Smooth muscle cell (in vitro differentiated cells): ENCODE data around the gene IMPA2. TPM values are rescaled to one million over a fixed set of nuclear protein-coding genes. Genes with fewer than 3 reads are reported as not detected.

Source experiments
- DNase-seq: peaks from one replicate; lab custom pipeline; 2025; ENCODE audit not compliant: unreplicated experiment; lab: John Stamatoyannopoulos, UW
- H2AFZ ChIP-seq: fragments of 200-600 bp; sonication (generic); 2 replicates; pipeline ENCODE4 v1.6.0; 2016; ENCODE audit warnings: antibody characterized with exemption, low read depth, mild to moderate bottlenecking
- H3F3A ChIP-seq: fragments of 200-600 bp; sonication (generic); 2 replicates; pipeline ENCODE4 v1.6.0; 2017; ENCODE audit warnings: antibody characterized with exemption, low read depth
- H3K27ac ChIP-seq: fragments of 200-600 bp; sonication (generic); 2 replicates; pipeline ENCODE4 v1.5.1; 2016; ENCODE audit warnings: low read depth, mild to moderate bottlenecking
- H3K27me3 ChIP-seq: fragments of 200-600 bp; sonication (generic); 2 replicates; pipeline ENCODE4 v1.6.1; 2016; ENCODE audit warnings: low read depth, mild to moderate bottlenecking
- H3K36me3 ChIP-seq: fragments of 200-600 bp; sonication (generic); 2 replicates; pipeline ENCODE4 v1.5.1; 2016; ENCODE audit warnings: low read depth
- H3K4me1 ChIP-seq: fragments of 200-600 bp; sonication (generic); 2 replicates; pipeline ENCODE4 v1.5.1; 2016; ENCODE audit warnings: low read depth
- H3K4me2 ChIP-seq: fragments of 200-600 bp; sonication (generic); 2 replicates; pipeline ENCODE4 v1.6.0; 2016; ENCODE audit warnings: mild to moderate bottlenecking
- H3K4me3 ChIP-seq: fragments of 200-600 bp; sonication (generic); 2 replicates; pipeline ENCODE4 v1.5.1; 2016; ENCODE audit warnings: mild to moderate bottlenecking
- H3K79me2 ChIP-seq: fragments of 200-600 bp; sonication (generic); 2 replicates; pipeline ENCODE4 v1.6.0; 2016; ENCODE audit warnings: low read depth, mild to moderate bottlenecking
- H3K9ac ChIP-seq: fragments of 200-600 bp; sonication (generic); 2 replicates; pipeline ENCODE4 v1.6.0; 2016; ENCODE audit warnings: low read depth
- H3K9me3 ChIP-seq: fragments of 200-600 bp; sonication (generic); replicated peaks from 2 replicates; pipeline ENCODE4 v1.5.1; 2016; ENCODE audit warnings: low read depth
- H4K20me1 ChIP-seq: fragments of 200-600 bp; sonication (generic); 2 replicates; pipeline ENCODE4 v1.6.0; 2016; ENCODE audit warnings: low read depth
- CTCF ChIP-seq: fragments of 200-600 bp; sonication (generic); IDR thresholded peaks from 2 replicates; pipeline ENCODE4 v1.5.1; 2017; ENCODE audit warnings: borderline replicate concordance, mild to moderate bottlenecking, antibody characterized with exemption; ENCODE audit not compliant: insufficient read depth, poor library complexity, severe bottlenecking
- WGBS: methylation state at CpG from one replicate; pipeline ENCODE4 v1.1.7; 2016; ENCODE audit warnings: low lambda C conversion rate; 5-methylcytosine and 5-hydroxymethylcytosine counted together
- polyA plus RNA-seq: library from polyadenylated mRNA; unstranded; fragments of >200 nt; fragmentation: Nextera tagmentation; extraction: Ambion mirVana; gene quantifications from 2 replicates; pipeline ENCODE4 v1.2.1, GENCODE V29; 2016
- total RNA-seq: library from RNA; depleted of rRNA; stranded (reverse); fragments of >200 nt; gene quantifications from 2 replicates; pipeline ENCODE4 v1.2.3, GENCODE V29; 2014

The IMPA2 gene
- total and polyA plus RNA-seq, 2 experiments from 2014 or later, result 9.9 to 17.8 TPM

DNA sequence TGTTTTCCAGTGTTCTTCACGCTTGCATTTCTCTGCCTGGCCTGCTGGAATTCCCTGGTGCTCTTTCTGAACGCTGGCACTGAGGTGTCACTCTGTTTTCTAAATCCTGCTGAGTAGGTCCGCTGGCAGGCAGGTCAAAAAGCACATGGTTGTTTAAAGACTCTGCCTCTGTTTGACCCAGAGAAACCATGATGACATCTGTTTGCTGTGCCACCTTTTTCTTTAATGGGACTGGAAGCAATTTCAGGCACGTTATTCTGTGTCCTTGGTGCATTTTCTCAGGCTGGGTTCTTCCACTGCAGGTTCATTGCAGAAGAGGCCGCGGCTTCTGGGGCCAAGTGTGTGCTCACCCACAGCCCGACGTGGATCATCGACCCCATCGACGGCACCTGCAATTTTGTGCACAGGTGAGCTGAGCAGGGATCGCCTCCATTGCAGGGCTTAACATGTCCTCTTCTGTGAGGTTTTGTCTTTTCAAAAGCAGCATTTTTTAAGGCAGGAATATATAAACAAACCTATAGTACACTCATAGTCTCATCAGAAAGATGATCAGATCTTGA, 28.4 kb downstream of the IMPA2 start:
- H3K4me1 ChIP-seq, result no peaks in the 10 kb centered on the region
- WGBS, result 97% methylated on average over 12 of the region's 12 CpGs
- TF ChIP-seq CTCF, result no peak
- no peak overlapping the region for H3K9ac ChIP-seq
- H3K4me3 ChIP-seq, result no peak overlapping the region
- DNase-seq, result no peak
- H3K4me2 ChIP-seq, result no peak overlapping the region
- H3K36me3 ChIP-seq, result no peaks in the 10 kb centered on the region
- no peaks in the 10 kb centered on the region for H3K9me3 ChIP-seq
- H4K20me1 ChIP-seq, result no peaks in the 10 kb centered on the region
- H2AFZ ChIP-seq, result no peak overlapping the region
- H3K27me3 ChIP-seq, result no peaks in the 10 kb centered on the region
- no peaks in the 10 kb centered on the region for H3F3A ChIP-seq
- H3K27ac ChIP-seq, result no peak overlapping the region
- no peaks in the 10 kb centered on the region for H3K79me2 ChIP-seq

GRCh38 chr18:12010187-12010802, 29.0 kb downstream of the IMPA2 start:
- H3K9me3 ChIP-seq, result no peaks in the 10 kb centered on the region
- H3K4me3 ChIP-seq, result no peak overlapping the region
- no peak overlapping the region for H3K27ac ChIP-seq
- no peaks in the 10 kb centered on the region for H3K27me3 ChIP-seq
- TF ChIP-seq CTCF, result no peak
- no peaks in the 10 kb centered on the region for H3K4me1 ChIP-seq
- no peak overlapping the region for H3K4me2 ChIP-seq
- 94% methylated on average over 14 of the region's 14 CpGs for WGBS
- no peak overlapping the region for H2AFZ ChIP-seq
- no peak for DNase-seq
- H3K9ac ChIP-seq, result no peak overlapping the region
- H3F3A ChIP-seq, result no peaks in the 10 kb centered on the region
- no peaks in the 10 kb centered on the region for H4K20me1 ChIP-seq
- no peaks in the 10 kb centered on the region for H3K36me3 ChIP-seq
- H3K79me2 ChIP-seq, result no peaks in the 10 kb centered on the region

GRCh38 chr18:12011199-12011956, 30.1 kb downstream of the IMPA2 start:
- no peak for TF ChIP-seq CTCF
- no peak overlapping the region for H3K9ac ChIP-seq
- H4K20me1 ChIP-seq, result no peaks in the 10 kb centered on the region
- 81% methylated on average over 8 of the region's 8 CpGs for WGBS
- H3K79me2 ChIP-seq, result no peaks in the 10 kb centered on the region
- DNase-seq, result no peak
- H3K27ac ChIP-seq, result no peak overlapping the region
- H3K4me1 ChIP-seq, result no peaks in the 10 kb centered on the region
- no peaks in the 10 kb centered on the region for H3F3A ChIP-seq
- no peak overlapping the region for H3K4me2 ChIP-seq
- H3K9me3 ChIP-seq, result no peaks in the 10 kb centered on the region
- no peak overlapping the region for H3K4me3 ChIP-seq
- no peak overlapping the region for H2AFZ ChIP-seq
- H3K36me3 ChIP-seq, result no peaks in the 10 kb centered on the region
- no peaks in the 10 kb centered on the region for H3K27me3 ChIP-seq
